Astrocyte (in vitro differentiated cells and primary cell): ENCODE data around the gene RGS11. TPM values are rescaled to one million over a fixed set of nuclear protein-coding genes. Genes with fewer than 3 reads are reported as not detected.

Source experiments
- DNase-seq: peaks from one replicate; pipeline ENCODE4 v3.0.0-alpha.2; 2010; ENCODE audit warnings: low read depth
- FAIRE-seq: peaks from 2 replicates; lab custom pipeline; 2011; peaks lifted over from hg19 to GRCh38; lab: Jason Lieb, UNC
- H2AFZ ChIP-seq: 2 replicates; pipeline ENCODE4 v1.6.0; 2012; ENCODE audit warnings: low read depth, low read length, inconsistent platforms
- H3K27ac ChIP-seq: 2 replicates; pipeline ENCODE4 v1.5.1; 2011; ENCODE audit warnings: low read depth, low read length, inconsistent platforms
- H3K27me3 ChIP-seq: 2 replicates; pipeline ENCODE4 v1.6.0; 2011; ENCODE audit warnings: low read length, inconsistent platforms; ENCODE audit not compliant: insufficient read depth
- H3K36me3 ChIP-seq: 2 replicates; pipeline ENCODE4 v1.5.1; 2011; ENCODE audit warnings: low read length, inconsistent platforms; ENCODE audit not compliant: insufficient read depth
- H3K4me1 ChIP-seq: 2 replicates; pipeline ENCODE4 v1.5.1; 2011; ENCODE audit warnings: low read length, inconsistent platforms; ENCODE audit not compliant: insufficient read depth
- H3K4me2 ChIP-seq: 2 replicates; pipeline ENCODE4 v1.6.0; 2012; ENCODE audit warnings: low read length, inconsistent platforms
- H3K4me3 ChIP-seq: 2 replicates; pipeline ENCODE4 v1.5.1; 2011; ENCODE audit warnings: low read depth, mild to moderate bottlenecking, low read length, inconsistent platforms; ENCODE audit not compliant: insufficient read depth
- H3K79me2 ChIP-seq: 2 replicates; pipeline ENCODE4 v1.6.0; 2012; ENCODE audit warnings: mild to moderate bottlenecking, low read length, inconsistent platforms; ENCODE audit not compliant: insufficient read depth
- H3K9ac ChIP-seq: 2 replicates; pipeline ENCODE4 v1.6.0; 2012; ENCODE audit warnings: mild to moderate bottlenecking, low read length, inconsistent platforms
- H3K9me3 ChIP-seq: 2 replicates; pipeline ENCODE4 v1.5.1; 2012; ENCODE audit warnings: low read depth, mild to moderate bottlenecking, low read length, inconsistent platforms; ENCODE audit not compliant: insufficient read depth
- H4K20me1 ChIP-seq: 2 replicates; pipeline ENCODE4 v1.6.0; 2012; ENCODE audit warnings: low read length, inconsistent platforms; ENCODE audit not compliant: insufficient read depth
- H3K27ac Mint-ChIP-seq: one replicate; pipeline ENCODE4 v1.8.0; 2021; ENCODE audit warnings: mild to moderate bottlenecking, mixed read lengths; ENCODE audit not compliant: unreplicated experiment
- H3K27me3 Mint-ChIP-seq: one replicate; pipeline ENCODE4 v1.8.0; 2021; ENCODE audit warnings: low read depth, mixed read lengths; ENCODE audit not compliant: unreplicated experiment
- H3K36me3 Mint-ChIP-seq: one replicate; pipeline ENCODE4 v1.8.0; 2021; ENCODE audit warnings: low read depth, mixed read lengths; ENCODE audit not compliant: unreplicated experiment
- H3K4me1 Mint-ChIP-seq: one replicate; pipeline ENCODE4 v1.8.0; 2021; ENCODE audit warnings: low read depth, mixed read lengths; ENCODE audit not compliant: unreplicated experiment
- H3K4me3 Mint-ChIP-seq: one replicate; pipeline ENCODE4 v1.8.0; 2021; ENCODE audit warnings: mild to moderate bottlenecking, moderate library complexity, mixed read lengths; ENCODE audit not compliant: unreplicated experiment
- H3K9me3 Mint-ChIP-seq: one replicate; pipeline ENCODE4 v1.8.0; 2021; ENCODE audit warnings: mild to moderate bottlenecking, mixed read lengths; ENCODE audit not compliant: unreplicated experiment
- EZH2 ChIP-seq: IDR thresholded peaks from 2 replicates; pipeline ENCODE4 v1.6.1; 2012; ENCODE audit warnings: mild to moderate bottlenecking, low read length, inconsistent platforms; ENCODE audit not compliant: insufficient read depth
- total RNA-seq: library from RNA; stranded (reverse); gene quantifications from 2 replicates; pipeline ENCODE4 v1.2.1, GENCODE V29; 2021
- TF ChIP-seq, protein P1 (sequence below): IDR thresholded peaks from 2 replicates; pipeline ENCODE4 v1.5.1; 2011; ENCODE audit warnings: low read depth, mild to moderate bottlenecking, inconsistent platforms, low read length, moderate library complexity; ENCODE audit not compliant: insufficient read depth

Gene RGS11
- total RNA-seq, 1 donor from 2014 or later: 2.7 TPM

DNA sequence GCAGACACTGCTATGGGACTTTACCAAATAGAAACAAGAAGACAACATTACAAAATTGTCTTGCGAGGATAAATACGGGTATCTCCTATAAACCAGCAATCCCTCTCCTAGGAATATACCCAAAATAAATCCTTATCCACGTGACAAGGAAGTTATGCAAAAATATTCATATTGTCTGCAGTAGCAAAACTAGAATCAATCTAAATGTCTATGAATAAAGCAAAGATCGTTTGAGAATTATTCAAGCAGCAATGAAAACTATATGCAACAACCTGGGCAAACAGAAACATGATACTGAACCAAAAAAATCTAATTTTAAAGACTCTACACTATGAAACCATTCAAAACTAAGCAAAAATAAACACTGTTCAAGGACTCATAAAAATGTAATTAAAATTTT is 55.7 kb downstream of the RGS11 start:
- Mint-ChIP-seq H3K27ac (no peak overlapping the region), H3K27me3 (no peaks in the 10 kb centered on the region), H3K36me3 (peaks cover 9% of the 10 kb centered on the region), H3K4me1 (no peaks in the 10 kb centered on the region), H3K4me3 (peak overlapping the region; percentile 16), H3K9me3 (no peaks in the 10 kb centered on the region)
- no peak overlapping the region for H3K4me2 ChIP-seq
- H3K27me3 ChIP-seq: no peaks in the 10 kb centered on the region
- no peaks in the 10 kb centered on the region for H3K9me3 ChIP-seq
- H4K20me1 ChIP-seq: peaks cover 83% of the 10 kb centered on the region
- H3K9ac ChIP-seq: no peak overlapping the region
- TF ChIP-seq EZH2: no peak
- TF ChIP-seq, protein P1, sequence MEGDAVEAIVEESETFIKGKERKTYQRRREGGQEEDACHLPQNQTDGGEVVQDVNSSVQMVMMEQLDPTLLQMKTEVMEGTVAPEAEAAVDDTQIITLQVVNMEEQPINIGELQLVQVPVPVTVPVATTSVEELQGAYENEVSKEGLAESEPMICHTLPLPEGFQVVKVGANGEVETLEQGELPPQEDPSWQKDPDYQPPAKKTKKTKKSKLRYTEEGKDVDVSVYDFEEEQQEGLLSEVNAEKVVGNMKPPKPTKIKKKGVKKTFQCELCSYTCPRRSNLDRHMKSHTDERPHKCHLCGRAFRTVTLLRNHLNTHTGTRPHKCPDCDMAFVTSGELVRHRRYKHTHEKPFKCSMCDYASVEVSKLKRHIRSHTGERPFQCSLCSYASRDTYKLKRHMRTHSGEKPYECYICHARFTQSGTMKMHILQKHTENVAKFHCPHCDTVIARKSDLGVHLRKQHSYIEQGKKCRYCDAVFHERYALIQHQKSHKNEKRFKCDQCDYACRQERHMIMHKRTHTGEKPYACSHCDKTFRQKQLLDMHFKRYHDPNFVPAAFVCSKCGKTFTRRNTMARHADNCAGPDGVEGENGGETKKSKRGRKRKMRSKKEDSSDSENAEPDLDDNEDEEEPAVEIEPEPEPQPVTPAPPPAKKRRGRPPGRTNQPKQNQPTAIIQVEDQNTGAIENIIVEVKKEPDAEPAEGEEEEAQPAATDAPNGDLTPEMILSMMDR: no peak
- H3K36me3 ChIP-seq: peaks cover 45% of the 10 kb centered on the region
- no peaks in the 10 kb centered on the region for H3K4me1 ChIP-seq
- DNase-seq (no peak), FAIRE-seq (no peak)
- peaks cover 89% of the 10 kb centered on the region for H3K79me2 ChIP-seq
- H3K4me3 ChIP-seq: no peak overlapping the region
- no peak overlapping the region for H2AFZ ChIP-seq
- H3K27ac ChIP-seq: no peak overlapping the region

Other genes with a start within 250 kb of the RGS11 start
- 9.6 and 12.2 TPM in 2 replicates for gene POLR3K, start 222.3 kb downstream of the RGS11 start, total RNA-seq
- 34.1 and 35.9 TPM in 2 replicates for gene SNRNP25, start 222.1 kb downstream of the RGS11 start, total RNA-seq
- gene RHBDF1, start 203.3 kb downstream of the RGS11 start, total RNA-seq: 45.6 and 55.5 TPM in 2 replicates
- gene MPG, start 197.7 kb downstream of the RGS11 start, total RNA-seq: 56.5 and 62.7 TPM in 2 replicates
- 23.5 and 29.0 TPM in 2 replicates for gene NPRL3, start 137.3 kb downstream of the RGS11 start, total RNA-seq
- not detected in 2 replicates for gene HBZ, start 123.3 kb downstream of the RGS11 start, total RNA-seq
- gene HBM, start 110.0 kb downstream of the RGS11 start, total RNA-seq: not detected in 2 replicates
- 1.4 TPM in 1 of 2 replicates, not detected in the other for gene HBA2, start 103.1 kb downstream of the RGS11 start, total RNA-seq
- 1.6 TPM in 1 of 2 replicates, not detected in the other for gene HBA1, start 99.3 kb downstream of the RGS11 start, total RNA-seq
- 2.7 and 4.7 TPM in 2 replicates for gene HBQ1, start 95.5 kb downstream of the RGS11 start, total RNA-seq
- 70.2 and 74.1 TPM in 2 replicates for gene LUC7L, start 46.5 kb downstream of the RGS11 start, total RNA-seq
- gene FAM234A, start 41.1 kb downstream of the RGS11 start, total RNA-seq: 70.8 and 88.7 TPM in 2 replicates
- 3.3 and 5.0 TPM in 2 replicates for gene ARHGDIG, start 4.6 kb upstream of the RGS11 start, total RNA-seq
- 1.2 and 1.5 TPM in 2 replicates for gene PDIA2, start 7.2 kb upstream of the RGS11 start, total RNA-seq
- gene AXIN1, start 76.8 kb upstream of the RGS11 start, total RNA-seq: 27.0 and 28.8 TPM in 2 replicates
- 89.2 and 95.8 TPM in 2 replicates for gene MRPL28, start 94.6 kb upstream of the RGS11 start, total RNA-seq
- 80.5 and 86.3 TPM in 2 replicates for gene PGAP6, start 106.0 kb upstream of the RGS11 start, total RNA-seq
- 268 and 275 TPM in 2 replicates for gene NME4, start 121.3 kb upstream of the RGS11 start, total RNA-seq
- gene DECR2, start 125.9 kb upstream of the RGS11 start, total RNA-seq: 13.4 and 17.4 TPM in 2 replicates
- 21.0 and 21.2 TPM in 2 replicates for gene RAB11FIP3, start 149.7 kb upstream of the RGS11 start, total RNA-seq